Measurements from ENCODE around the gene DDIT3. TPM values are rescaled to one million over a fixed set of nuclear protein-coding genes. Genes with fewer than 3 reads are reported as not detected.
A peak's percentile ranks its signal among the peaks of the same experiment; 100 is the strongest.

Gene DDIT3
- total RNA-seq, 1 donor from 2014 or later = 213 TPM

GRCh38 chr12:57560516-57560915 is 40.2 kb upstream of the DDIT3 start:
- FAIRE-seq = no peak
- TF ChIP-seq CTCF (IDR thresholded peaks at IDR 0.05; ENCODE audit: insufficient read depth, low read length, severe bottlenecking) = no peak
- H3K4me3 ChIP-seq (ENCODE audit: low read depth, low read length) = no peak overlapping the region
- no peaks in the 10 kb centered on the region for H3K27me3 ChIP-seq (ENCODE audit: control insufficient read depth, insufficient read depth, low read length)
- no peaks in the 10 kb centered on the region for H3K36me3 ChIP-seq (ENCODE audit: control insufficient read depth, insufficient read depth, low read length)
- DNase-seq (ENCODE audit: low read depth) = no peak

- TF ChIP-seq CTCF (IDR thresholded peaks at IDR 0.05; ENCODE audit: insufficient read depth, low read length, severe bottlenecking) = no peak
- Histone ChIP-seq H3K4me3 (ENCODE audit: low read depth, low read length) (no peak overlapping the region), H3K36me3 (ENCODE audit: control insufficient read depth, insufficient read depth, low read length) (no peaks in the 10 kb centered on the region), H3K27me3 (ENCODE audit: control insufficient read depth, insufficient read depth, low read length) (no peaks in the 10 kb centered on the region)
- no peak for DNase-seq (ENCODE audit: low read depth)
- FAIRE-seq = no peak
Measured at GRCh38 chr12:57558864-57559263, 38.5 kb upstream of the DDIT3 start.

- no peak for TF ChIP-seq CTCF (IDR thresholded peaks at IDR 0.05; ENCODE audit: insufficient read depth, low read length, severe bottlenecking)
- H3K36me3 ChIP-seq (ENCODE audit: control insufficient read depth, insufficient read depth, low read length) = no peaks in the 10 kb centered on the region
- DNase-seq (ENCODE audit: low read depth) (no peak), FAIRE-seq (peak; percentile 36)
- no peaks in the 10 kb centered on the region for H3K27me3 ChIP-seq (ENCODE audit: control insufficient read depth, insufficient read depth, low read length)
- H3K4me3 ChIP-seq (ENCODE audit: low read depth, low read length) = no peak overlapping the region
Measured at GRCh38 chr12:57554897-57555296, 34.6 kb upstream of the DDIT3 start.

- TF ChIP-seq CTCF (IDR thresholded peaks at IDR 0.05; ENCODE audit: insufficient read depth, low read length, severe bottlenecking) = no peak
- Histone ChIP-seq H3K36me3 (ENCODE audit: control insufficient read depth, insufficient read depth, low read length) (no peaks in the 10 kb centered on the region), H3K4me3 (ENCODE audit: low read depth, low read length) (no peak overlapping the region), H3K27me3 (ENCODE audit: control insufficient read depth, insufficient read depth, low read length) (peaks cover 1% of the 10 kb centered on the region)
- FAIRE-seq = no peak
- no peak for DNase-seq (ENCODE audit: low read depth)
Measured at GRCh38 chr12:57554453-57554852, 34.1 kb upstream of the DDIT3 start.

GRCh38 chr12:57553343-57554202 is 33.3 kb upstream of the DDIT3 start:
- H3K27me3 ChIP-seq (ENCODE audit: control insufficient read depth, insufficient read depth, low read length) = peaks cover 7% of the 10 kb centered on the region
- no peak for TF ChIP-seq CTCF (IDR thresholded peaks at IDR 0.05; ENCODE audit: insufficient read depth, low read length, severe bottlenecking)
- H3K4me3 ChIP-seq (ENCODE audit: low read depth, low read length) = no peak overlapping the region
- no peaks in the 10 kb centered on the region for H3K36me3 ChIP-seq (ENCODE audit: control insufficient read depth, insufficient read depth, low read length)
- FAIRE-seq (no peak), DNase-seq (ENCODE audit: low read depth) (no peak)

All from bronchial epithelial cell (primary cell).